GM12878 (cell line): ENCODE data around the gene SH2D5. TPM values are rescaled to one million over a fixed set of nuclear protein-coding genes. Genes with fewer than 3 reads are reported as not detected.

ENCODE experiments used
- BACH1 ChIP-seq: fragments of 450-650 bp; IDR thresholded peaks from 2 replicates; pipeline ENCODE4 v1.6.1; 2017; ENCODE audit warnings: mild to moderate bottlenecking, borderline replicate concordance
- HCFC1 ChIP-seq: fragments of 150-350 bp; IDR thresholded peaks from 2 replicates; pipeline ENCODE4 v1.6.1; 2014; ENCODE audit warnings: low read length
- IRF4 ChIP-seq: IDR thresholded peaks from 2 replicates; pipeline ENCODE4 v1.6.1; 2011; ENCODE audit warnings: low read depth, low read length
- RELA ChIP-seq: fragments of 450-650 bp; IDR thresholded peaks from 2 replicates; pipeline ENCODE4 v1.8.0; 2014; ENCODE audit warnings: borderline replicate concordance; ENCODE audit not compliant: partially characterized antibody
- ZNF217 ChIP-seq: fragments of 450-650 bp; IDR thresholded peaks from 2 replicates; pipeline ENCODE4 v1.6.1; 2017; ENCODE audit warnings: antibody characterized with exemption, mild to moderate bottlenecking
- polyA plus RNA-seq, 11 experiments: library from polyadenylated mRNA; depleted of rRNA in 4 of 11; unstranded in 6 of 11; stranded (reverse) in 5 of 11; fragments of >200 nt; fragmentation: Nextera tagmentation in 4 of 11; fragmentation: Illumina TruSeq in 1 of 11; extraction: Ambion mirVana in 4 of 11; extraction: Trizol in 1 of 11; gene quantifications; 1 replicate in 1 of 11; 2 replicates in 10 of 11; pipeline versions ENCODE4 v1.2.1 to v1.2.3, GENCODE V29; 2011 to 2016; ENCODE audit warnings: inconsistent platforms in 2 of 11, missing spikeins in 2 of 11, low read depth in 1 of 11
- total RNA-seq, 4 experiments: library from RNA; depleted of rRNA in 3 of 4; stranded (reverse); fragments of >200 nt in 3 of 4; fragmentation: Illumina TruSeq in 1 of 4; extraction: Trizol in 1 of 4; gene quantifications; 2 replicates each; pipeline versions ENCODE4 v1.2.1 to v1.2.3, GENCODE V29; 2013 to 2021
- TF ChIP-seq, protein P1 (sequence below): IDR thresholded peaks from 2 replicates; pipeline ENCODE4 v1.6.1; 2012; ENCODE audit warnings: low read length, inconsistent platforms
- TF ChIP-seq, protein P2 (sequence below): fragments of 450-650 bp; IDR thresholded peaks from 2 replicates; pipeline ENCODE4 v1.6.1; 2018; ENCODE audit warnings: mild to moderate bottlenecking, low read depth, moderate library complexity; ENCODE audit not compliant: partially characterized antibody

The SH2D5 gene
- total and polyA plus RNA-seq, 10 of the 15 experiments (the other 5 are each of a cell fraction or from before 2014, with no cell fraction given) = 0.03 to 0.62 (median 0.20) TPM; not detected in 3

DNA sequence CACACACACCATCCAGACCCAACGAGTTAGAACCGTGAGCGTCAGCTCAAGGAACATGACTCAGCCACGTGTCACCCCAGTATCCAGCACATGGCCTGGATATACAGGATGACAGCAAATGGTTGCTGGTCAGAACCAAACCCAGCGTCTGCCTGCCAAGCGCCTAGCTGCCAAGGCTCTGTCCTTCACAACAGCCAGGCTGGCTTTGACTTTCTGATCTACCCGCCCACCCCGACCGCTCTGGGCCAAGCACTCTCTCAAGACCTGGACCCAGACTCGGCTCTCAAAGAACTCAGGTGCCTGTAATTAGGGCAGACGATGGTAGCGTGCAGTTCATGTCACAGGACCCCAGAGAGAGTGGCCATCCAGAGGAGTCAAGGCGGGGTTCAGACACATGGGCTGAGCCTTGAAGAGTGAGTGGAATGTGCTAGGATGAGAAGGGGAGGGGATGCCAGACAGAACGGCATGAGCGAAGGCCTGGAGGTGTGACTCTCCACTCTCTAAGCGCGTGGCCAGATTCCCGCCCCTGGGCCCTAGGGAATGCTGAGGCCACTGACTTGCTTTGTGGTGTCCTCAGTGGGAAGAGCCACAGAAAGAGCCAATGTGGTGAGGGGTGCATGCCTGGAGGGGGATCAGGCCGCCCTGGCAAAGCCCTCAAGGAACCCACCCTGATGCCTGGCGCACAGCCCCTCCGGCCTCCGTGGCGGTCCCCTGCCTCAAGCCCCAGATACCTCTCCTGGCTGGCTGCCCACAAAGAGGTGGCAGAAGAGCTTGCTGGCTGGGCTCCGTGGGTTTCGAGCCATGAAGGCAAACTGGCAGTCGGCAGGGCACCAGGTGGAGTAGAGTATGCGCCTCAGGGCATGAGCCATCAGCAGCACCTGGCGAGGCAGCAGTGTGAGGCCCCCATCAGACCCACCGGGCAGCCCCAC, 7.0 kb downstream of the SH2D5 start (continued):
- TF ChIP-seq RELA (no peak), HCFC1 (no peak), BACH1 (no peak), ZNF217 (no peak), IRF4 (no peak)
- TF ChIP-seq, protein P1, sequence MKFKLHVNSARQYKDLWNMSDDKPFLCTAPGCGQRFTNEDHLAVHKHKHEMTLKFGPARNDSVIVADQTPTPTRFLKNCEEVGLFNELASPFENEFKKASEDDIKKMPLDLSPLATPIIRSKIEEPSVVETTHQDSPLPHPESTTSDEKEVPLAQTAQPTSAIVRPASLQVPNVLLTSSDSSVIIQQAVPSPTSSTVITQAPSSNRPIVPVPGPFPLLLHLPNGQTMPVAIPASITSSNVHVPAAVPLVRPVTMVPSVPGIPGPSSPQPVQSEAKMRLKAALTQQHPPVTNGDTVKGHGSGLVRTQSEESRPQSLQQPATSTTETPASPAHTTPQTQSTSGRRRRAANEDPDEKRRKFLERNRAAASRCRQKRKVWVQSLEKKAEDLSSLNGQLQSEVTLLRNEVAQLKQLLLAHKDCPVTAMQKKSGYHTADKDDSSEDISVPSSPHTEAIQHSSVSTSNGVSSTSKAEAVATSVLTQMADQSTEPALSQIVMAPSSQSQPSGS = no peak
- TF ChIP-seq, protein P2, sequence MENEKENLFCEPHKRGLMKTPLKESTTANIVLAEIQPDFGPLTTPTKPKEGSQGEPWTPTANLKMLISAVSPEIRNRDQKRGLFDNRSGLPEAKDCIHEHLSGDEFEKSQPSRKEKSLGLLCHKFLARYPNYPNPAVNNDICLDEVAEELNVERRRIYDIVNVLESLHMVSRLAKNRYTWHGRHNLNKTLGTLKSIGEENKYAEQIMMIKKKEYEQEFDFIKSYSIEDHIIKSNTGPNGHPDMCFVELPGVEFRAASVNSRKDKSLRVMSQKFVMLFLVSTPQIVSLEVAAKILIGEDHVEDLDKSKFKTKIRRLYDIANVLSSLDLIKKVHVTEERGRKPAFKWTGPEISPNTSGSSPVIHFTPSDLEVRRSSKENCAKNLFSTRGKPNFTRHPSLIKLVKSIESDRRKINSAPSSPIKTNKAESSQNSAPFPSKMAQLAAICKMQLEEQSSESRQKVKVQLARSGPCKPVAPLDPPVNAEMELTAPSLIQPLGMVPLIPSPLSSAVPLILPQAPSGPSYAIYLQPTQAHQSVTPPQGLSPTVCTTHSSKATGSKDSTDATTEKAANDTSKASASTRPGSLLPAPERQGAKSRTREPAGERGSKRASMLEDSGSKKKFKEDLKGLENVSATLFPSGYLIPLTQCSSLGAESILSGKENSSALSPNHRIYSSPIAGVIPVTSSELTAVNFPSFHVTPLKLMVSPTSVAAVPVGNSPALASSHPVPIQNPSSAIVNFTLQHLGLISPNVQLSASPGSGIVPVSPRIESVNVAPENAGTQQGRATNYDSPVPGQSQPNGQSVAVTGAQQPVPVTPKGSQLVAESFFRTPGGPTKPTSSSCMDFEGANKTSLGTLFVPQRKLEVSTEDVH = no peak
